Stimulated activated CD8-positive, alpha-beta memory T cell treated with anti-CD3 and anti-CD28 coated beads, Interleukin-4, amount 100 ng/mL, for 4 hours (primary cell): ENCODE measurements around the gene RB1.
"Not testable (repeated sequence)": the region's sequence is repeated elsewhere in the genome, so short reads cannot be mapped to it uniquely, and the experiment has no call there.

Source experiments
- DNase-seq, 2 donors: peaks; one replicate each; pipeline ENCODE4 v3.0.0-alpha.2; 2020; ENCODE audit warnings: low read depth in 2 of 2, low spot score in 1 of 2

The RB1 gene

GRCh38 chr13:48404952-48405351, 101.4 kb downstream of the RB1 start:
- no peak for DNase-seq

GRCh38 chr13:48405875-48406274, 102.3 kb downstream of the RB1 start:
- no peak for DNase-seq

DNA sequence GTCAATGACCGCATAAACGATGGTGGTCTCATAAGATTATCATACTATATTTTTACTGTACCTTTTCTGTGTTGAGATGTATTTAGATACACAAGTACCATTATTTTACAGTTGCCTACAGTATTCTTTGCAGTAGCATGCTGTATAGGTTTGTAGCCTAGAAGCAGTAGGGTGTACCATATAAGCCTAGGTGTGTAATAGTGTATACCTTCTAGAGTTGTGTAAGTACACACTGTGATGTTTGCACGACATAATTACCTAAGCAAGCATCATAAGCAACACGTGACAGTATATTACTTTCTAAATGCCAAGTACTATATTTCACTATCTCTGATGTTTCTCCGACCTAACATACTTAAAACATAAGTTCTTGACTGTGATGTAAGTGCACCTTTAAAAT, 106.6 kb downstream of the RB1 start:
- DNase-seq: no peak

DNA sequence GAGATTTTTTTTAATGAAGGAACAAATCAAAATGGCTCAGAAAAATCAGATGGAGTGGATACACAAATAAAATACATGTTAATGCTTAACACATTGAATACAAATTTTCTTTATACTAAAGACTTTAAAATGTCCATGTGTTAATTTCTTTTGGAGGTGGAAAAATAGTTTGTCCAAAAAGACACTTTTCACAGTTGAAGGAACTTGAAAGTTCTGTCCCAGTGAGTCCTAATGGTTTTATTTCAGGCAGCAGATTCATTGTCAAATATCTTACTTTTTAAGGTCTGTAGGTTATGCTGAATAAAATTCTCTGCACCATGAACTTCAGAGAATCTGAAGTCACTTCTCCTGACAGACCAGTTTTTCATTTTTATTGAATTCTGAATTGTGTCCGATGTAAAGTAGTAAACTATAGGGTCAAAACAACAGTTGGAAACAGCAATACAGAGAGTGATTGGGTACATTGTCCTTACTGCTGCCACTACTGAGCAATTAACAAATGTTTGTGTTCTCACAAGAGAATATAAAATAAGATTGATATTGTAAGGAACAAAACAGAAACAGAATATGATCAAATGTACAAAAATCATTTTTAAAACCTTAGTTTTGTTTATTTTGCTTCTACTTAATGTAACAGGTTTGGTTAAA, 107.7 kb downstream of the RB1 start:
- no peak for DNase-seq

DNA sequence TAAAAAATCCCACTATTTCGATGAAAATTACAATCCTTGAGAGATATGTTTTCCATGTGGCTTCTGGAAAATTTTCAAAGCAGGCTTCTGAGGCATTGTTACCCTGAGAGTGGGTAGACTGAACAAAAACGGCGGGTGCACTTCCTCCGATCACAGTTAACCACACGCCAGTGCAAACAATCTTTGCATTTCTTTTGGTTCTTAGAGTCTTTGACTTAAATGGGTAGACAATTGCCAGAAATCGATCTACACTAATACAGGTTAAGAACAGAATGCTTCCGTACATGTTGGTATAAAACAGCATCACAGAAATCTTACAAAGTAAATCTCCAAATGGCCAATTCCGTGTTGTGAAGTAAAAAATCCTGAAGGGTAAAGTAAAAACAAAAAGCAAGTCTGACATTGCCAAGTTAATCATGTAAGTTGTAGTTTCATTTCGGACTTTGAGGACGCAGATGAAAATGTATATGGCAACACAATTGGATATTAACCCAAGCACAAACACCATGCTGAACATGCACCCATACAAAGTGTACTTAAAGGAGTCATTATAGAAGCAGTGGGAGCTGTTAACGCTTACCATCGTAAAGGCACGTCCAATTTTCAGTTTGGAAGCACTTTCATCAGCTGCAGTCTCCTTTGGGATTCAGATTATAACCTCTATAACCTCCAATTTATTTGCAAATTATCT, 108.4 kb downstream of the RB1 start:
- DNase-seq: no peak

GRCh38 chr13:48412881-48413351, 109.4 kb downstream of the RB1 start, which contains the start of gene LPAR6:
LPAR6 (minus strand) TSS chr13:48413113; CDS start chr13:48412423, 690 bp downstream.
- no peak for DNase-seq

- DNase-seq: no peak
These were observed 111.0 kb downstream of the RB1 start for GRCh38 chr13:48414501-48414900.

- no peak for DNase-seq
These were observed 112.0 kb downstream of the RB1 start for GRCh38 chr13:48415516-48415915.

DNA sequence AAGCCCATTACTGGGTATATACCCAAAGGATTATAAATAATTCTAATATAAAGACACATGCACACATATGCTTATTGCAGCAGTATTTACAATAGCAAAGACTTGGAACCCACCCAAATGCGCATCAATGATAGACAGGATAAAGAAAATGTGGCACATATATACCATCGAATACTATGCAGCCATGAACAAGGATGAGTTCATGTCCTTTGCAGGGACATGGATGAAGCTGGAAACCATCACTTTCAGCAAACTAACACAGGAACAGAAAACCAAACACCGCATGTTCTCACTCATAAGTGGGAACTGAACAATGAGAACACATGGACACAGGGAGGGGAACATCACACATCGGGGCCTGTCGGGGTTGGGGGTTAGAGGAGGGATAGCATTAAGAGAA, 118.5 kb downstream of the RB1 start:
- DNase-seq: not testable (repeated sequence)

- no peak for DNase-seq
These were observed 120.7 kb downstream of the RB1 start for GRCh38 chr13:48424212-48424611.

DNA sequence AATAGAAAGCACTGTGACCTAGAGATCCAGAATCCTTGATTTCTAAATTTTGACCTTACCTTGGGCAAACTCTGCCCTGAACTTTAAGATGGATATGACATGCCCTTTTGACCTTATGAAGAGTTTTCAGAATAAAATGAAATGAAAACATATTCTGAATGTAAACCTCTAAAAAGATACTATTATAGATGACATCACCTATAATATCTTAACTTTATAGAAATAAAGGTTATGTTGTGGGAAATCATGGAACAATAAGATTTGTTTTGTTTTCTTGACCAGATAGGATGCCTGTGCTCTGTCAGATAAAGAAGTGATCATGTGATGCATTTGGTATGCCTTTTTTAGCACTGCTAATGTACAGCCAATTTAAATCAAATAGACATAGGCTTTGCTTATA, 122.5 kb downstream of the RB1 start:
- no peak for DNase-seq

- DNase-seq: not testable (repeated sequence)
These were observed 123.3 kb downstream of the RB1 start for GRCh38 chr13:48426755-48427298.

GRCh38 chr13:48429036-48429435, 125.5 kb downstream of the RB1 start:
- no peak for DNase-seq

DNA sequence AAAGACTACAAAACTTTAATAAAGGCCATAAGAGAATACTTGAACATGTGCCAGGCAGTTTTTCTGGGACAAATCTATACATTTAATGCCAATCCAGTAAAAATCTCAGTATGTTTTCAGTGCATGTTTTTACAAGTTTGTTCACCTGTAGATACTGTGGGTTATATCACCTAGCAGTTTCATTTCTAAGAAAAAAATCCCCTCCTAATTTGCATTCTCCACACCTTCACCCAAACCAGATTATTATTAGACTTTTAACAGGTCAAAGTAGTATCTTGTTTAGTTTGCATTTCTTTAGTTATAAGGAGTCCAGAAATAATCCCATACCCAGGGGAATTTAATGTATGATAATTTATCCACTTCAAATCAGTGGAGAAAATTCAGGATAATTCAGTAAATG, 126.3 kb downstream of the RB1 start:
- DNase-seq: no peak

DNA sequence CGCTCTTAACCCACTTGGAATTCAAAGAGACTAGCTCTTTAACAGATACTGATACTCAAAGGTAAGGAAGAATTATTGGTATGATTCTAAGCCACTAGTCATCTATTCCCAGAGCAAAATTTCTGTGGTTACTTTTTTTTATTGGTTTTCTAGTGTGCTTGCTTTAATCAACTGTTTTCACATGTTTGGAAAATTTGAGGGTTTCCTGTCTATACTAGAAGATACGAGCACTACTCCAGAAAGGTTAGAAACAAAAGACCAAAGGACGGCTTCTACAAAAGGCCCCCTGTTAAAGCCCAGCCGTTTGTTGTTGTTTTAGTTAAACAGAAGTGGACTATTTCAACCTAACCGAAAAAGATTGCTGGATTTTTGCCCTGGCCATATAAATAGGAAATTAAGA, 127.9 kb downstream of the RB1 start:
- no peak for DNase-seq

- DNase-seq: no peak
These were observed 128.6 kb downstream of the RB1 start for GRCh38 chr13:48431987-48432615.

DNA sequence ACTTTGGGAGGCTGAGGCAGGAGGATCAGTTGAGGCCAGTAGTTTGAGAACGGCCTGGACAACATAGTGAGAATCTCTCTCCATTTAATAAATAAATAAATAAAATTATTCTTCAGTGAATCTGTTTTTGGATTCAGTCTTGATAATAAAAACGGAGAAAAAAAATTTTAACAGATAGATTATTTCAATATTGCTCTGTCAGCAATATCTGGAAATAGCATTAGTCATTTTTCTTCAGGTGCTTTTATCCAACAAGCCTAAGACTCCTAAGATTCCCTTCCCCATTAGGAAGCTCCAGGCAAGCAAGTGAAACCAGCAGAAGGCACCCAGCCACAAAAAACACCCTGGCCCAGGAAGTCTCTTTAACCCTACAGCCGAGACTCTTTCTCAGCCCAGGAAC, 130.6 kb downstream of the RB1 start:
- DNase-seq: no peak

DNA sequence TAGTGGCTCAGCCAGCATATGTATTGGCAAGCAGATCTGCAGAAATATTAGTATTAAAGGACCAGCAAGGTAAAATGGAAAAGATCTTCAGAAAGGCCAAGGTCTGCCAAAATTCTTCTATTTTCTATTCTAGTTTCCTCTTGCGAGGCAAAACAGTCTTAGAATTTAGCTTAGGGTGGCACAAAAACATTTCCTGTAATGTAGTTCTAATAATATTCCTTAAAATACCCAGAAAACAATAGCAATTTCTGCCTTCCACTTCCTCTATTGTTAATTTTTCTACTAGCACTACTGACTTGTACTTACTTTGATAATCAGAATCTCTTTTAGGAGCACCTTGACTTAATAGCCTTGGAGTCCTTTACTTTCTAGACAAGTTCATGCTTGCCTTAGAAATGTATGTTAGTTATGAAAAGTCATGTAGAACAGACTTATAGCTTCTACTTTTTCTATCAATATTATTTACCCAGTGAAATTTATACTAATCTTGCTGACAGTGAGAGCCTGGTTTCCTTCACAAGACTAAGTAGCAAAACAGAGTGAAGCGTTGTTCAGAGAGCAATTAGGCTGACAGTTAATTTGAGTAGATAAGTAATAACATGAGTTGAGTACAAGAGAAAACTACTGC, 133.2 kb downstream of the RB1 start:
- no peak for DNase-seq

- DNase-seq: no peak
These were observed 133.8 kb downstream of the RB1 start for GRCh38 chr13:48437371-48437770.

GRCh38 chr13:48443442-48444208, 140.1 kb downstream of the RB1 start:
- DNase-seq: no peak

GRCh38 chr13:48446464-48446863, 142.9 kb downstream of the RB1 start:
- DNase-seq: no peak
